Subcutaneous abdominal adipose tissue (tissue), 5 donors: ENCODE measurements around the gene SLC25A47.
"Not testable (repeated sequence)": the region's sequence is repeated elsewhere in the genome, so short reads cannot be mapped to it uniquely, and the experiment has no call there.

Source experiments
- H3K27ac ChIP-seq: one replicate; pipeline ENCODE4 v1.7.0; 2013; ENCODE audit warnings: low read depth, mild to moderate bottlenecking, inconsistent platforms, low read length, moderate library complexity
- H3K27me3 ChIP-seq, 5 donors: one replicate each; pipeline ENCODE4 v1.7.0; 2013; ENCODE audit warnings: low read length in 5 of 5, inconsistent platforms in 1 of 5; ENCODE audit not compliant: control insufficient read depth in 5 of 5, insufficient read depth in 4 of 5
- H3K36me3 ChIP-seq, 5 donors: one replicate each; pipeline ENCODE4 v1.7.0; 2013; ENCODE audit warnings: low read length in 5 of 5; ENCODE audit not compliant: control insufficient read depth in 5 of 5, insufficient read depth in 5 of 5
- H3K4me1 ChIP-seq, 5 donors: one replicate each; pipeline ENCODE4 v1.7.0; 2013; ENCODE audit warnings: low read length in 5 of 5, mild to moderate bottlenecking in 3 of 5, moderate library complexity in 1 of 5; ENCODE audit not compliant: control insufficient read depth in 5 of 5, insufficient read depth in 5 of 5
- H3K4me3 ChIP-seq, 5 donors: one replicate each; pipeline ENCODE4 v1.7.0; 2013; ENCODE audit warnings: low read length in 5 of 5, low read depth in 1 of 5
- H3K9ac ChIP-seq, 5 donors: one replicate each; pipeline ENCODE4 v1.7.0; 2013; ENCODE audit warnings: low read length in 5 of 5, mild to moderate bottlenecking in 4 of 5, moderate library complexity in 3 of 5
- H3K9me3 ChIP-seq, 5 donors: one replicate each; pipeline ENCODE4 v1.7.0; 2013; ENCODE audit warnings: low read length in 5 of 5; ENCODE audit not compliant: control insufficient read depth in 5 of 5
- donor health status: healthy.
- donor health status: healthy.
- donor health status: healthy.
- donor health status: healthy.
- donor health status: healthy.

SLC25A47 gene

DNA sequence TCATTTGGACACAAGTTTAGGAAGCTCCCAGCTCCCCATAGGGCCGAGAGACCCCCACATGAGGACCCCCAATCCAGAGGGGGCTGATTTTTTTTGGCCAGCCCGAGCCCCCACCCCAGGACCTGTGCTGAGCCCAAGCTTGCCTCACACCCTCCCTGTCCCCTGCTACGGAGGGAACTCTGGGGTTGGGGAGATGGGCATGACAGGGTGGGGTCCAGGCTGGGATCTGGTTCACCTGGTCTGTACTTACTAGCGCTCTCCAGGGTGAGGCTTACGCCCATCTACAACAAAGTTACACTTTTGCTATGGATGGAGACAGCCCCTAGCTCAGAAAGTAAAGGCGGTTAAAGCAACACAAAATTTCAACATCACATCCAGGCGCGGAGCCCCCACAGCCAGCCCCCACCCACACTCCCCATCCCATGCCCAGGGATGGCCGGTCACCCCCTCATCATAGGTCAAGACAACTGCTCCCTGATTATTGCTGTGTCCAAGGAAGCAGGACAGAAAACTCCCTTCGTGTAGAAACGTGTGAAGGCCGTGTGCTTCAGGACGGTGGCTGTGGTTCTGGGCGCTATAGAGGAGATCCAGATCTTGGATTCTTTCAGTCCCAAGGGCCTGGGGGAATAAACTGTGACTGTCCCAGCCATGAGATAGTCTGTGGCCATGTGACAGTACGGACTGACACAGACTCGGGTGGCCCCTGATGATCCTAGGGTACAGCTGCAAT, 27.6 kb upstream of the SLC25A47 start:
- Histone ChIP-seq H3K27me3 (no peaks in the 10 kb centered on the region), H3K4me3 (no peak overlapping the region), H3K9ac (no peak overlapping the region), H3K27ac (peak overlapping the region; percentile 57), H3K36me3 (peaks cover 0 to 24% (median 11%) of the 10 kb centered on the region in 5 donors), H3K4me1 (peaks cover 8 to 46% (median 34%) of the 10 kb centered on the region in 5 donors), H3K9me3 (no peaks in the 10 kb centered on the region)

- Histone ChIP-seq H3K9ac (no peak overlapping the region), H3K9me3 (no peaks in the 10 kb centered on the region), H3K4me1 (peaks cover 8 to 45% (median 34%) of the 10 kb centered on the region in 5 donors), H3K27ac (no peak overlapping the region), H3K36me3 (peaks cover 0 to 17% (median 11%) of the 10 kb centered on the region in 5 donors), H3K4me3 (no peak overlapping the region), H3K27me3 (no peaks in the 10 kb centered on the region)
Observed at GRCh38 chr14:100296106-100296651, 27.0 kb upstream of the SLC25A47 start.

- Histone ChIP-seq H3K27ac (peak overlapping the region; percentile 57), H3K36me3 (peaks cover 0 to 12% (median 11%) of the 10 kb centered on the region in 5 donors), H3K9ac (peak overlapping the region in 2 of 5 donors; percentile 23 to 26), H3K4me1 (peaks cover 8 to 45% (median 34%) of the 10 kb centered on the region in 5 donors)
- not testable (repeated sequence) for H3K27me3 ChIP-seq, H3K9me3 ChIP-seq, H3K4me3 ChIP-seq
Observed at GRCh38 chr14:100296729-100297128, 26.4 kb upstream of the SLC25A47 start.

GRCh38 chr14:100297320-100298300, 25.5 kb upstream of the SLC25A47 start:
- Histone ChIP-seq H3K9me3 (no peaks in the 10 kb centered on the region), H3K27ac (peak overlapping the region; percentile 57), H3K9ac (peak overlapping the region in 3 of 5 donors; percentile 23 to 43 (median 26)), H3K36me3 (peaks cover 0 to 5% (median 3%) of the 10 kb centered on the region in 5 donors), H3K27me3 (no peaks in the 10 kb centered on the region), H3K4me3 (peak overlapping the region in 2 of 5 donors; percentile 2 to 22), H3K4me1 (peaks cover 8 to 45% (median 34%) of the 10 kb centered on the region in 5 donors)

DNA sequence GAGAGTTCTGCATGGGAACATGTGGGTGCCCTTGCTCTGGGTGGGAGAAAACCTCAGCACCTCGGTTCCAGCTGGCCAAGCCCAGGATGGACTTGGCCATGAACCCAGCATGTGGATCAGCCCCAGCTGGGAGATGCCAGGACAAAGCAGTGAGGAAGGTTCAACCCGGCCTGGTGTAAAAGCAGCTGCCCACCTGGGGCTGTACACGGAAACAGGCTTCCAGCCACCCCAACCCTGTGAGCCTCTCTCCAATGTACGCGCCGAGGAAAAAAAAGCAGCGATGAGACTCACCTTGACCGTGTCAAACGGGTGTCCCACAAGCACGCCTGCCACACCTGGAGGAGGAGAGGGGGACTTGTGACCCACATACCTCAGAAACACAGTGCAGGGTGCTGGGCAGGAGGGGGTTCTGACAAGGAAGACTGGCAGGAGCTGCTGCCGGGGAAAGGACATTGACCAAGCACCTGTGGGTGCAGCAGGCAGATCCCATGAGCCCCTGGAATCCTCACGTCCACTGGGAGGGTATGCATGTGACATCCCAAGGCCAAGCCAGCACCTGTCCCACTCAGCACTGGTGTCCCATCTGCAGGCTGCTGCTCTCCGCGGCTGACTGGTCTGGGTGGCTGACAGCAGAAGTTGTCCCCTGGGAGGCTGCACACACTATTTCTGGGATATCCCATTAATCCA, 24.4 kb upstream of the SLC25A47 start:
- Histone ChIP-seq H3K27me3 (no peaks in the 10 kb centered on the region), H3K27ac (peak overlapping the region; percentile 57), H3K9ac (no peak overlapping the region), H3K9me3 (no peaks in the 10 kb centered on the region), H3K4me3 (no peak overlapping the region), H3K4me1 (peaks cover 7 to 41% (median 32%) of the 10 kb centered on the region in 5 donors), H3K36me3 (peaks cover 0 to 4% (median 0%) of the 10 kb centered on the region in 5 donors)

DNA sequence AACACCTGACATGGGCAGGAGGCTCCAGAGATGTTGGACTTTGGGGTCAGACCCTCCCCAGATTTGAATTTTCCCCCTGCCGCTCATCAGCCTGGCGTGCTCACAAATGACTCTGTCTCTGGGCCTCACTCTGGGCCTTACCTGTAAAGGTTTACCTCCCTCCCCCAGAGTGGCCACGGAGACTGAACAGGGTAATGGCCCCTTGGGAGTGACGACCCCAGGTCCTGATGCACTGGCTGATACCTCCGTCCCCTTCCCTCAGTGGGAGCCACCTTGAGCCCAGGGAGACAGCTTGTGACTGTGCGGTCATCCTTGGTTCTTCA, 23.9 kb upstream of the SLC25A47 start:
- H3K27ac ChIP-seq: no peak overlapping the region
- no peak overlapping the region for H3K4me3 ChIP-seq
- H3K9me3 ChIP-seq: no peaks in the 10 kb centered on the region
- H3K9ac ChIP-seq: no peak overlapping the region
- H3K36me3 ChIP-seq: peaks cover 0 to 4% (median 0%) of the 10 kb centered on the region in 5 donors
- no peaks in the 10 kb centered on the region for H3K27me3 ChIP-seq
- peaks cover 4 to 37% (median 28%) of the 10 kb centered on the region in 5 donors for H3K4me1 ChIP-seq

DNA sequence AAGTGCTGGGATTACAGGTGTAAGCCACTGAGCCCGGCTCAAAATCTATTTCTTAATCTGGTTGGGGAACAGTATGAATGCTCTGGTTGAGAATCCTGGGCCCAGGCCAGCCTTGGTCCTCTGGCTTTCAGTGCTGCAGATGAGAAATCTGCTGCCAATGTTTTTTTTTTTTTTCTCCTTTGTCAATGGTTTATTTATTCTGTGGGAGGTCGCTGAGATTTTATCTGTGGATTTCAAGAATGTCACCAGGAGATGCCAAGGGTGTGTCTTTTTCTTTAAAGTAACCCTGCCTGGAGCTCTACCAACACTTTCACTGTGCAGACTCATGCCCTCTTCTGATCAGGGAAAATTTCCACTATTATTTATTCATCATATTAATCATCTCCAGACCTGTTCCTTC, 20.5 kb upstream of the SLC25A47 start:
- Histone ChIP-seq H3K4me1 (peaks cover 2 to 35% (median 33%) of the 10 kb centered on the region in 5 donors), H3K27ac (no peak overlapping the region), H3K4me3 (no peak overlapping the region), H3K27me3 (no peaks in the 10 kb centered on the region), H3K9ac (no peak overlapping the region), H3K9me3 (no peaks in the 10 kb centered on the region), H3K36me3 (peaks cover 0 to 4% (median 0%) of the 10 kb centered on the region in 5 donors)

DNA sequence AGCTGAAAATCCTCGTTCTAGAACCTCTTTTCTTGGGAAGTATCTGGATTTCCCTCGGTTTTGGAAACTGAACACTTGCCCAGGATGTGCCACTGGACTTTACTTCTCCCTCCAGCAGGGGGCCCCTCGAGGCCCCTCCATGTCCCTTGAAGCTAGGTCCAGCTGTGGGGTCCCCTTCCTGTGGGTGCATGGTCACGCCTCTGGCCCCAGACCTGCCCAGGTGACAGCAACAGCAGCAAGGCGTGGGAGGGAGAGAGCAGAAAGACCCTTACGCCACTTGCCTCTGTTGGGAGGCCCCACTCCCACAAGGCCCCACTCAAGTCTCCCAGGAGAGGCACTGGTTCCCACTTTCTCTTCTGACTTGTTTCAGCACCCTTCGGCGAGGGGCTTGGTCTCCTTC, 20.0 kb upstream of the SLC25A47 start:
- Histone ChIP-seq H3K4me1 (peaks cover 0 to 34% (median 32%) of the 10 kb centered on the region in 5 donors), H3K4me3 (no peak overlapping the region), H3K9me3 (no peaks in the 10 kb centered on the region), H3K27me3 (no peaks in the 10 kb centered on the region), H3K36me3 (peaks cover 0 to 4% (median 0%) of the 10 kb centered on the region in 5 donors), H3K9ac (no peak overlapping the region), H3K27ac (no peak overlapping the region)

DNA sequence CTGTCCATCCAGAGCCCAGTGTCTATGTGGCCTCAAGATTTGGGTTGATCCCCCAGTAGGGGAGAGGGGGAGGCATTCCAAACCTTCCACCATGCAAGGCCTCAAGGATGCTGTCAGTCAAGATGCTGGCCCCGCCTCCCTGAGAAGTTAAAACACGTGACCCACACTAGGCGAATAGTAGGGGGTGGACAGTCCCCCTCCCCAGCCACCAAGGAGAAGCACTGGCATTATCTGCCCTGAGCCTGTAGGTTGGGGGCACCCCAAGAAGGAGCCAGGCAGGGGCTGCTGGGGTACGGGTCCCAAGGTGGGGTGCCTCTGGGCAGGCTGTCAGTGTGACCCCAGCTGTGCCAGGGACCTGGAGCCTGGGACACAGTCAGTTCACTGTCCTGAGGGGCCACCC, 19.2 kb upstream of the SLC25A47 start:
- no peak overlapping the region for H3K9ac ChIP-seq

More for the DNA sequence above, 19.2 kb upstream of the SLC25A47 start:
- Histone ChIP-seq H3K4me1 (peaks cover 0 to 40% (median 31%) of the 10 kb centered on the region in 5 donors), H3K36me3 (peaks cover 0 to 1% (median 0%) of the 10 kb centered on the region in 5 donors), H3K27me3 (no peaks in the 10 kb centered on the region), H3K9me3 (no peaks in the 10 kb centered on the region), H3K4me3 (no peak overlapping the region), H3K27ac (no peak overlapping the region)
